Endothelial cell of umbilical vein (primary cell): ENCODE data around the gene PDE3A.
"Not testable (repeated sequence)": the region's sequence is repeated elsewhere in the genome, so short reads cannot be mapped to it uniquely, and the experiment has no call there.

Experiments used
- FOS ChIP-seq: IDR thresholded peaks from 2 replicates; pipeline ENCODE4 v1.6.1; 2011; ENCODE audit warnings: mild to moderate bottlenecking, low read length, moderate library complexity, borderline replicate concordance; ENCODE audit not compliant: insufficient read depth
- GATA2 ChIP-seq: IDR thresholded peaks from 2 replicates; pipeline ENCODE4 v1.7.0; 2011; ENCODE audit warnings: low read depth, mild to moderate bottlenecking, moderate library complexity, mixed read lengths, low read length; ENCODE audit not compliant: insufficient read length, insufficient read depth
- POLR2A ChIP-seq: IDR thresholded peaks from 2 replicates; pipeline ENCODE4 v1.6.1; 2012; ENCODE audit warnings: low read depth, mild to moderate bottlenecking, control low read depth, low read length
- POLR2AphosphoS5 ChIP-seq: IDR thresholded peaks from 2 replicates; pipeline ENCODE4 v1.6.1; 2012; ENCODE audit warnings: low read depth, mild to moderate bottlenecking, control low read depth, low read length, moderate library complexity; ENCODE audit not compliant: insufficient read depth
- TF ChIP-seq, protein P1 (sequence below), 2 donors: IDR thresholded peaks; 1 replicate in 1 of 2; 2 replicates in 1 of 2; pipeline ENCODE4 v1.5.1; 2011; ENCODE audit warnings: low read length in 2 of 2, mild to moderate bottlenecking in 2 of 2, moderate library complexity in 2 of 2, control low read depth in 1 of 2, inconsistent platforms in 1 of 2, low read depth in 1 of 2; ENCODE audit not compliant: insufficient read depth in 1 of 2; ENCODE audit errors: extremely low read depth in 1 of 2

GRCh38 chr12:20551742-20552442 lies 183.6 kb downstream of the PDE3A start:
- TF ChIP-seq POLR2AphosphoS5, POLR2A, FOS, GATA2: not testable (repeated sequence)
- TF ChIP-seq, protein P1, sequence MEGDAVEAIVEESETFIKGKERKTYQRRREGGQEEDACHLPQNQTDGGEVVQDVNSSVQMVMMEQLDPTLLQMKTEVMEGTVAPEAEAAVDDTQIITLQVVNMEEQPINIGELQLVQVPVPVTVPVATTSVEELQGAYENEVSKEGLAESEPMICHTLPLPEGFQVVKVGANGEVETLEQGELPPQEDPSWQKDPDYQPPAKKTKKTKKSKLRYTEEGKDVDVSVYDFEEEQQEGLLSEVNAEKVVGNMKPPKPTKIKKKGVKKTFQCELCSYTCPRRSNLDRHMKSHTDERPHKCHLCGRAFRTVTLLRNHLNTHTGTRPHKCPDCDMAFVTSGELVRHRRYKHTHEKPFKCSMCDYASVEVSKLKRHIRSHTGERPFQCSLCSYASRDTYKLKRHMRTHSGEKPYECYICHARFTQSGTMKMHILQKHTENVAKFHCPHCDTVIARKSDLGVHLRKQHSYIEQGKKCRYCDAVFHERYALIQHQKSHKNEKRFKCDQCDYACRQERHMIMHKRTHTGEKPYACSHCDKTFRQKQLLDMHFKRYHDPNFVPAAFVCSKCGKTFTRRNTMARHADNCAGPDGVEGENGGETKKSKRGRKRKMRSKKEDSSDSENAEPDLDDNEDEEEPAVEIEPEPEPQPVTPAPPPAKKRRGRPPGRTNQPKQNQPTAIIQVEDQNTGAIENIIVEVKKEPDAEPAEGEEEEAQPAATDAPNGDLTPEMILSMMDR (IDR thresholded peaks at IDR 0.05; ENCODE audit: extremely low read depth in 1 of 2, insufficient read depth in 1 of 2, low read depth in 1 of 2, low read length in 2 of 2) = not testable (repeated sequence)
